ENCODE results near the gene ZCCHC14. TPM values are rescaled to one million over a fixed set of nuclear protein-coding genes. Genes with fewer than 3 reads are reported as not detected.

The ZCCHC14 gene
- total RNA-seq, 1 donor from 2014 or later: 19.0 TPM

DNA sequence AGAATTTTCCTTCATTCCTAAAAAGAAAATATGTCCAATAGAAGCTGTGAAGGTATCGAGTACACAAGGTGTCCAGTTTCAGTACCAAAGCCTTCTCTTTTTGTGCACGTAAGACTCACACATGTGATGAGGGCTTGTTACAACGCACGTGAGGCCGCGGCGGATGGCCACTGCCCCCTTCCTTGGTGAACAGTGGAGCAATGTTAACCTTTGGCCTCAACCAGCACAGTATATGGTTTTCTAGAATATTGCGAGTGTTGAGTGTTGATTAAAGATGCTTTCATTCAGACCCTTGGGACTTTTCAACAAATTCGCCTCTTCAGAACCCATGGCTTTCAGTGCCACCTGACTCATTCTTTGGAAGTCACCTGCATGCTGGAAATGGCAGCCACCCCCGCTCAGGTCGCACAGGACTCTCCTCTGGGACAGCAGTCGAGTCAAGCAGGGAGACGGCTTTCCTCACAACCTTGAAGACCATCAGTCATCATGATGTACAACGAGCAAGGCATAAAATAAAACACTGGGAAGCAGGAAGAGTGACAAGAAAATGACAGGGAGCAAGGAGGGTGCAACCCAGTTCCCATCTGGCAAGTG, 86.2 kb downstream of the ZCCHC14 start:
- DNase-seq (ENCODE audit: low read depth) (no peak), FAIRE-seq (no peak)
- Mint-ChIP-seq H3K4me1 (ENCODE audit: low read depth, unreplicated experiment) (no peaks in the 10 kb centered on the region), H3K27ac (ENCODE audit: unreplicated experiment) (no peak overlapping the region), H3K27me3 (ENCODE audit: low read depth, unreplicated experiment) (no peaks in the 10 kb centered on the region), H3K9me3 (ENCODE audit: unreplicated experiment) (no peaks in the 10 kb centered on the region), H3K4me3 (ENCODE audit: unreplicated experiment) (no peak overlapping the region), H3K36me3 (ENCODE audit: low read depth, unreplicated experiment) (peaks cover 17% of the 10 kb centered on the region)
- no peak for TF ChIP-seq EZH2 (IDR thresholded peaks at IDR 0.05; ENCODE audit: insufficient read depth, low read length)
- TF ChIP-seq, protein P1, sequence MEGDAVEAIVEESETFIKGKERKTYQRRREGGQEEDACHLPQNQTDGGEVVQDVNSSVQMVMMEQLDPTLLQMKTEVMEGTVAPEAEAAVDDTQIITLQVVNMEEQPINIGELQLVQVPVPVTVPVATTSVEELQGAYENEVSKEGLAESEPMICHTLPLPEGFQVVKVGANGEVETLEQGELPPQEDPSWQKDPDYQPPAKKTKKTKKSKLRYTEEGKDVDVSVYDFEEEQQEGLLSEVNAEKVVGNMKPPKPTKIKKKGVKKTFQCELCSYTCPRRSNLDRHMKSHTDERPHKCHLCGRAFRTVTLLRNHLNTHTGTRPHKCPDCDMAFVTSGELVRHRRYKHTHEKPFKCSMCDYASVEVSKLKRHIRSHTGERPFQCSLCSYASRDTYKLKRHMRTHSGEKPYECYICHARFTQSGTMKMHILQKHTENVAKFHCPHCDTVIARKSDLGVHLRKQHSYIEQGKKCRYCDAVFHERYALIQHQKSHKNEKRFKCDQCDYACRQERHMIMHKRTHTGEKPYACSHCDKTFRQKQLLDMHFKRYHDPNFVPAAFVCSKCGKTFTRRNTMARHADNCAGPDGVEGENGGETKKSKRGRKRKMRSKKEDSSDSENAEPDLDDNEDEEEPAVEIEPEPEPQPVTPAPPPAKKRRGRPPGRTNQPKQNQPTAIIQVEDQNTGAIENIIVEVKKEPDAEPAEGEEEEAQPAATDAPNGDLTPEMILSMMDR (IDR thresholded peaks at IDR 0.05; ENCODE audit: insufficient read depth, low read depth, low read length): no peak
- Histone ChIP-seq H2AFZ (ENCODE audit: low read depth, low read length) (no peak overlapping the region), H4K20me1 (ENCODE audit: insufficient read depth, low read length) (peaks cover 32% of the 10 kb centered on the region), H3K4me2 (ENCODE audit: low read length) (no peak overlapping the region), H3K4me3 (ENCODE audit: insufficient read depth, low read depth, low read length) (no peak overlapping the region), H3K27me3 (ENCODE audit: insufficient read depth, low read length) (no peaks in the 10 kb centered on the region), H3K36me3 (ENCODE audit: insufficient read depth, low read length) (peaks cover 48% of the 10 kb centered on the region), H3K9me3 (ENCODE audit: insufficient read depth, low read depth, low read length) (no peaks in the 10 kb centered on the region), H3K79me2 (ENCODE audit: insufficient read depth, low read length) (no peaks in the 10 kb centered on the region), H3K4me1 (ENCODE audit: insufficient read depth, low read length) (no peaks in the 10 kb centered on the region), H3K9ac (ENCODE audit: low read length) (no peak overlapping the region), H3K27ac (ENCODE audit: low read depth, low read length) (no peak overlapping the region)

GRCh38 chr16:87404764-87405625, 87.8 kb downstream of the ZCCHC14 start:
- peaks cover 19% of the 10 kb centered on the region for H3K36me3 Mint-ChIP-seq (ENCODE audit: low read depth, unreplicated experiment)
- H3K9ac ChIP-seq (ENCODE audit: low read length): no peak overlapping the region
- no peaks in the 10 kb centered on the region for H3K27me3 ChIP-seq (ENCODE audit: insufficient read depth, low read length)
- H3K9me3 Mint-ChIP-seq (ENCODE audit: unreplicated experiment): no peaks in the 10 kb centered on the region
- no peak overlapping the region for H3K27ac ChIP-seq (ENCODE audit: low read depth, low read length)
- H3K27ac Mint-ChIP-seq (ENCODE audit: unreplicated experiment): peak overlapping the region; percentile 26
- TF ChIP-seq EZH2 (IDR thresholded peaks at IDR 0.05; ENCODE audit: insufficient read depth, low read length): no peak
- TF ChIP-seq, protein P1 (IDR thresholded peaks at IDR 0.05; ENCODE audit: insufficient read depth, low read depth, low read length): no peak
- no peak overlapping the region for H3K4me3 ChIP-seq (ENCODE audit: insufficient read depth, low read depth, low read length)
- H4K20me1 ChIP-seq (ENCODE audit: insufficient read depth, low read length): peaks cover 22% of the 10 kb centered on the region
- no peaks in the 10 kb centered on the region for H3K9me3 ChIP-seq (ENCODE audit: insufficient read depth, low read depth, low read length)
- H3K4me1 ChIP-seq (ENCODE audit: insufficient read depth, low read length): no peaks in the 10 kb centered on the region
- peaks cover 8% of the 10 kb centered on the region for H3K79me2 ChIP-seq (ENCODE audit: insufficient read depth, low read length)
- H3K4me2 ChIP-seq (ENCODE audit: low read length): no peak overlapping the region
- no peaks in the 10 kb centered on the region for H3K27me3 Mint-ChIP-seq (ENCODE audit: low read depth, unreplicated experiment)
- H3K4me3 Mint-ChIP-seq (ENCODE audit: unreplicated experiment): no peak overlapping the region
- FAIRE-seq (no peak), DNase-seq (ENCODE audit: low read depth) (no peak)
- H3K4me1 Mint-ChIP-seq (ENCODE audit: low read depth, unreplicated experiment): no peaks in the 10 kb centered on the region
- H2AFZ ChIP-seq (ENCODE audit: low read depth, low read length): no peak overlapping the region
- peaks cover 48% of the 10 kb centered on the region for H3K36me3 ChIP-seq (ENCODE audit: insufficient read depth, low read length)
